ENCODE data around the gene MAPKAPK3.
A peak's percentile ranks its signal among the peaks of the same experiment; 100 is the strongest.
"Not testable (repeated sequence)": the region's sequence is repeated elsewhere in the genome, so short reads cannot be mapped to it uniquely, and the experiment has no call there.

Gene MAPKAPK3

GRCh38 chr3:50658416-50658815 lies 41.5 kb downstream of the MAPKAPK3 start:
- DNase-seq, result no peak

- DNase-seq, result no peak
These were observed 41.9 kb downstream of the MAPKAPK3 start for GRCh38 chr3:50658831-50659230.

- DNase-seq, result no peak
These were observed 43.4 kb downstream of the MAPKAPK3 start for GRCh38 chr3:50660386-50660785.

- no peak for DNase-seq
These were observed 44.4 kb downstream of the MAPKAPK3 start for GRCh38 chr3:50661321-50661837.

GRCh38 chr3:50662408-50662807 lies 45.5 kb downstream of the MAPKAPK3 start:
- no peak for DNase-seq

GRCh38 chr3:50665081-50665840 lies 48.3 kb downstream of the MAPKAPK3 start:
- peak; percentile 41 for DNase-seq

GRCh38 chr3:50665841-50666115 lies 48.8 kb downstream of the MAPKAPK3 start:
- DNase-seq, result not testable (repeated sequence)

GRCh38 chr3:50666837-50667236 lies 49.9 kb downstream of the MAPKAPK3 start:
- DNase-seq, result no peak

- DNase-seq, result no peak
These were observed 54.4 kb downstream of the MAPKAPK3 start for GRCh38 chr3:50671331-50671730.

GRCh38 chr3:50672656-50673055 lies 55.7 kb downstream of the MAPKAPK3 start:
- no peak for DNase-seq

GRCh38 chr3:50673931-50674330 lies 57.0 kb downstream of the MAPKAPK3 start:
- DNase-seq, result no peak

GRCh38 chr3:50674349-50675178 lies 57.6 kb downstream of the MAPKAPK3 start, which contains the start of gene DOCK3:
Gene DOCK3, plus strand, starts transcription at chr3:50674927. Its CDS starts 337 bp downstream, at chr3:50675264.
- peak; percentile 47 for DNase-seq

GRCh38 chr3:50675179-50676030 lies 58.5 kb downstream of the MAPKAPK3 start:
- peak; percentile 64 for DNase-seq

GRCh38 chr3:50676031-50676705 lies 59.2 kb downstream of the MAPKAPK3 start:
- no peak for DNase-seq

GRCh38 chr3:50687127-50687751 lies 70.3 kb downstream of the MAPKAPK3 start:
- no peak for DNase-seq

GRCh38 chr3:50687916-50688315 lies 71.0 kb downstream of the MAPKAPK3 start:
- DNase-seq, result no peak

- DNase-seq, result not testable (repeated sequence)
These were observed 71.7 kb downstream of the MAPKAPK3 start for GRCh38 chr3:50688602-50689001.

GRCh38 chr3:50689558-50689957 lies 72.6 kb downstream of the MAPKAPK3 start:
- DNase-seq, result no peak

GRCh38 chr3:50695031-50695430 lies 78.1 kb downstream of the MAPKAPK3 start:
- DNase-seq, result no peak

- no peak for DNase-seq
These were observed 79.3 kb downstream of the MAPKAPK3 start for GRCh38 chr3:50696276-50696675.

GRCh38 chr3:50698269-50698668 lies 81.3 kb downstream of the MAPKAPK3 start:
- no peak for DNase-seq
